ENCODE measurements around the gene FAM151A. TPM values are rescaled to one million over a fixed set of nuclear protein-coding genes. Genes with fewer than 3 reads are reported as not detected.

FAM151A gene
- total RNA-seq, 4 donors from 2014 or later = not detected

- no peak overlapping the region for H3K4me3 ChIP-seq
- DNase-seq (no peak), ATAC-seq (no peak)
- H3K27ac ChIP-seq = no peak overlapping the region
- no peak for TF ChIP-seq POLR2A (IDR thresholded peaks at IDR 0.05)
- no peak for TF ChIP-seq CTCF (IDR thresholded peaks at IDR 0.05 in 4 of 5, conservative IDR thresholded peaks at IDR 0.05 in 1 of 5)
- in situ Hi-C loops (cut with MboI; ENCODE audit: low sequenced_read_pairs in 4 of 4) (no loop called here), intact Hi-C loops (cut with DNase I; ENCODE audit: low total_unique reads) (no loop called here)
- peaks cover 9 to 11% of the 10 kb centered on the region in 2 donors for H3K4me1 ChIP-seq
- H3K36me3 ChIP-seq = no peaks in the 10 kb centered on the region
- no peaks in the 10 kb centered on the region for H3K9me3 ChIP-seq
- H3K27me3 ChIP-seq = no peaks in the 10 kb centered on the region
Measured at GRCh38 chr1:54649130-54649898, 26.0 kb upstream of the FAM151A start.

GRCh38 chr1:54645806-54646676 is 22.7 kb upstream of the FAM151A start:
- intact Hi-C loops (cut with DNase I; ENCODE audit: low total_unique reads) = no loop called here
- no peak for TF ChIP-seq CTCF (IDR thresholded peaks at IDR 0.05 in 4 of 5, conservative IDR thresholded peaks at IDR 0.05 in 1 of 5)
- no peak for TF ChIP-seq POLR2A (IDR thresholded peaks at IDR 0.05)
- no peaks in the 10 kb centered on the region for H3K9me3 ChIP-seq
- no peaks in the 10 kb centered on the region for H3K36me3 ChIP-seq
- H3K4me3 ChIP-seq = no peak overlapping the region
- peaks cover 9 to 11% of the 10 kb centered on the region in 2 donors for H3K4me1 ChIP-seq
- DNase-seq (peak; percentile 34 to 62), ATAC-seq (peak; percentile 88 to 93)
- H3K27me3 ChIP-seq = no peaks in the 10 kb centered on the region
- in situ Hi-C loops (cut with MboI; ENCODE audit: low sequenced_read_pairs in 4 of 4) = no loop called here
- peak overlapping the region; percentile 37 to 75 (median 62) for H3K27ac ChIP-seq

GRCh38 chr1:54643736-54644135 is 20.4 kb upstream of the FAM151A start:
- Histone ChIP-seq H3K9me3 (no peaks in the 10 kb centered on the region), H3K27ac (no peak overlapping the region), H3K4me3 (no peak overlapping the region), H3K36me3 (no peaks in the 10 kb centered on the region), H3K27me3 (no peaks in the 10 kb centered on the region), H3K4me1 (peaks cover 11 to 15% of the 10 kb centered on the region in 2 donors)
- DNase-seq (no peak), ATAC-seq (no peak)
- intact Hi-C loops (cut with DNase I; ENCODE audit: low total_unique reads) (no loop called here), in situ Hi-C loops (cut with MboI; ENCODE audit: low sequenced_read_pairs in 4 of 4) (no loop called here)
- TF ChIP-seq CTCF (IDR thresholded peaks at IDR 0.05 in 4 of 5, conservative IDR thresholded peaks at IDR 0.05 in 1 of 5) (no peak), POLR2A (IDR thresholded peaks at IDR 0.05) (no peak)

GRCh38 chr1:54640863-54641836 is 17.8 kb upstream of the FAM151A start, which contains the start of gene MROH7:
Gene MROH7 (plus strand): TSS chr1:54641786. CDS start chr1:54652927, 11,141 bp downstream.
- no peak for DNase-seq

More at GRCh38 chr1:54640863-54641836, 17.8 kb upstream of the FAM151A start, which contains the start of gene MROH7:
- ATAC-seq = no peak
- no peaks in the 10 kb centered on the region for H3K36me3 ChIP-seq
- peaks cover 4 to 9% of the 10 kb centered on the region in 2 donors for H3K4me1 ChIP-seq
- H3K4me3 ChIP-seq = no peak within 1 kb of the TSS
- no peak within 1 kb of the TSS for H3K27ac ChIP-seq
- no peaks in the 10 kb centered on the region for H3K9me3 ChIP-seq
- in situ Hi-C loops (cut with MboI; ENCODE audit: low sequenced_read_pairs in 4 of 4) (no loop called here), intact Hi-C loops (cut with DNase I; ENCODE audit: low total_unique reads) (no loop called here)
- TF ChIP-seq CTCF (IDR thresholded peaks at IDR 0.05 in 4 of 5, conservative IDR thresholded peaks at IDR 0.05 in 1 of 5) (no peak), POLR2A (IDR thresholded peaks at IDR 0.05) (no peak)
- H3K27me3 ChIP-seq = no peaks in the 10 kb centered on the region

All from gastrocnemius medialis (tissue), 4 donors.